ENCODE measurements around the gene MTHFD1L. TPM values are rescaled to one million over a fixed set of nuclear protein-coding genes. Genes with fewer than 3 reads are reported as not detected.
"Not testable (repeated sequence)": the region's sequence is repeated elsewhere in the genome, so short reads cannot be mapped to it uniquely, and the experiment has no call there.

The MTHFD1L gene
- total and polyA plus RNA-seq, 4 donors: 7.6 to 34.9 (median 11.0) TPM

- ATAC-seq (ENCODE audit: insufficient read depth, low FRiP score): peak; percentile 66
- TF ChIP-seq CTCF (IDR thresholded peaks at IDR 0.05; ENCODE audit: control extremely low read depth, extremely low read depth): no peak
- Histone ChIP-seq H3K27me3 (ENCODE audit: control insufficient read depth in 3 of 3, insufficient read depth in 3 of 3, low read length in 2 of 3) (no peaks in the 10 kb centered on the region), H3K4me3 (no peak overlapping the region), H3K9ac (ENCODE audit: insufficient read depth in 1 of 2, low read length in 2 of 2) (peak overlapping the region in 1 of 2 donors; percentile 93), H3K27ac (ENCODE audit: low read depth in 1 of 2, low read length in 1 of 2) (peak overlapping the region in 1 of 2 donors; percentile 43), H3K9me3 (ENCODE audit: control insufficient read depth in 4 of 4, insufficient read depth in 3 of 4, low read length in 3 of 4) (no peaks in the 10 kb centered on the region), H3K4me1 (ENCODE audit: control insufficient read depth in 5 of 5, insufficient read depth in 5 of 5, low read length in 5 of 5) (peaks cover 0 to 24% (median 4%) of the 10 kb centered on the region in 5 donors), H3K36me3 (ENCODE audit: control insufficient read depth in 4 of 4, insufficient read depth in 4 of 4, low read length in 4 of 4) (no peaks in the 10 kb centered on the region)
- peak; percentile 80 to 98 (median 97) for DNase-seq
- WGBS, 2 donors: 40 to 58% methylated on average over 7 of the region's 7 CpGs
Measured at GRCh38 chr6:150857062-150857944, 8.2 kb upstream of the MTHFD1L start.

- WGBS, 2 donors: 83 to 87% methylated on average over 2 of the region's 2 CpGs
- TF ChIP-seq CTCF (IDR thresholded peaks at IDR 0.05; ENCODE audit: control extremely low read depth, extremely low read depth): no peak
- Histone ChIP-seq H3K9me3 (ENCODE audit: control insufficient read depth in 4 of 4, insufficient read depth in 3 of 4, low read length in 3 of 4) (no peaks in the 10 kb centered on the region), H3K4me3 (no peak overlapping the region), H3K27me3 (ENCODE audit: control insufficient read depth in 3 of 3, insufficient read depth in 3 of 3, low read length in 2 of 3) (no peaks in the 10 kb centered on the region), H3K9ac (ENCODE audit: insufficient read depth in 1 of 2, low read length in 2 of 2) (peak overlapping the region in 1 of 2 donors; percentile 93), H3K4me1 (ENCODE audit: control insufficient read depth in 5 of 5, insufficient read depth in 5 of 5, low read length in 5 of 5) (peaks cover 0 to 24% (median 4%) of the 10 kb centered on the region in 5 donors), H3K36me3 (ENCODE audit: control insufficient read depth in 4 of 4, insufficient read depth in 4 of 4, low read length in 4 of 4) (no peaks in the 10 kb centered on the region), H3K27ac (ENCODE audit: low read depth in 1 of 2, low read length in 1 of 2) (peak overlapping the region in 1 of 2 donors; percentile 43)
- DNase-seq (peak in 1 of 3 donors; percentile 86), ATAC-seq (ENCODE audit: insufficient read depth, low FRiP score) (no peak)
Measured at GRCh38 chr6:150857945-150858308, 7.6 kb upstream of the MTHFD1L start.

- DNase-seq: peak; percentile 24 to 50 (median 39)
- H3K27me3 ChIP-seq (ENCODE audit: control insufficient read depth in 3 of 3, insufficient read depth in 3 of 3, low read length in 2 of 3); H3K36me3 ChIP-seq (ENCODE audit: control insufficient read depth in 4 of 4, insufficient read depth in 4 of 4, low read length in 4 of 4); H3K9me3 ChIP-seq (ENCODE audit: control insufficient read depth in 4 of 4, insufficient read depth in 3 of 4, low read length in 3 of 4); H3K27ac ChIP-seq (ENCODE audit: low read depth in 1 of 2, low read length in 1 of 2); H3K9ac ChIP-seq (ENCODE audit: insufficient read depth in 1 of 2, low read length in 2 of 2); H3K4me3 ChIP-seq; ATAC-seq (ENCODE audit: insufficient read depth, low FRiP score): not testable (repeated sequence)
- WGBS, 2 donors: 40 to 68% methylated on average over 8 of the region's 8 CpGs
- H3K4me1 ChIP-seq (ENCODE audit: control insufficient read depth in 5 of 5, insufficient read depth in 5 of 5, low read length in 5 of 5): peaks cover 0 to 28% (median 6%) of the 10 kb centered on the region in 5 donors
Measured at GRCh38 chr6:150861448-150862168, 3.9 kb upstream of the MTHFD1L start.
